HG02571 (cell line): ENCODE data around the gene GRAMD2A.

Experiments
- ATAC-seq: cut with Tn5 transposase; IDR thresholded peaks from one replicate; pipeline ENCODE4 v1.9.1; 2021; ENCODE audit warnings: mild to moderate bottlenecking, moderate library complexity; ENCODE audit not compliant: unreplicated experiment

Gene GRAMD2A

DNA sequence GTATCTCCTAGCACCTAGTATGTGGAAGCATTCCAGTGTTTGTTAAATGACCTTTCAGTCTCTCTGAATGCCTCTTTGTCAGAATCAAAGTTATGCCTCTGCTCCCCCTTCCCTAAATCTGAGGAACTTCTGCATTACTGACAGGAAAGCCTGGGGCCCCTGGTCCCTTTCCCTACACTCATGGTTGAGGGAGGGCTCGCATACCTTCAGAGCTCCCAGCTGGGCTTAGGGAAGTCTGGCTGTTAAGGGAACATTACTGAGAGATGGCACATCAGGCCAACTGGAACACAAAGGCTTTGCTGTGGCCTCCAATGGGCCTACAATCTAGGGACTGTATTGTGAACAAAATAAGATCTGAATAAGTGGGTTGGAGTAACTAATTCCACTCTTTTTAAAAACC lies 23.1 kb upstream of the GRAMD2A start:
- no peak for ATAC-seq

GRCh38 chr15:72217216-72217615 lies 19.6 kb upstream of the GRAMD2A start:
- no peak for ATAC-seq

- no peak for ATAC-seq
These were observed 18.5 kb upstream of the GRAMD2A start for GRCh38 chr15:72216079-72216478.

- no peak for ATAC-seq
These were observed 10.0 kb upstream of the GRAMD2A start for GRCh38 chr15:72207558-72208085.

GRCh38 chr15:72206677-72207000 lies 9.1 kb upstream of the GRAMD2A start:
- no peak for ATAC-seq

- no peak for ATAC-seq
These were observed 8.5 kb upstream of the GRAMD2A start for GRCh38 chr15:72205896-72206676.

GRCh38 chr15:72205273-72205672 lies 7.7 kb upstream of the GRAMD2A start:
- ATAC-seq = no peak

DNA sequence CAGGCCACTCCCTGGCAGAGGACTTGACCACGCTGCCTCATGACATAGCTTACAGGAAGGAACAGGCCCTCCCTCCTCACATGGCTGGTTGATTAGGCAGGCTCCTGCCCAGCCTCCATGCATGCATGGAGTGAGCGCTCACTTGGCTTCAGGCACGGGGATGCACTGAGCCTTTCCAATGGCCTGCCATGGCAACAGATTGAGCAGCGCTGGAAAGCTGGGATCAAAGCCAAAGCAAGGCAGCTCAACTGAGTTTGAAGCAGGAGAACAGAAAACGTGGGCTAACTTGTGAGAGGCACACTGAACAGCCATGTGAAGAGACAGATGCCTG lies 5.9 kb upstream of the GRAMD2A start:
- no peak for ATAC-seq

GRCh38 chr15:72202801-72203506 lies 5.4 kb upstream of the GRAMD2A start:
- no peak for ATAC-seq

DNA sequence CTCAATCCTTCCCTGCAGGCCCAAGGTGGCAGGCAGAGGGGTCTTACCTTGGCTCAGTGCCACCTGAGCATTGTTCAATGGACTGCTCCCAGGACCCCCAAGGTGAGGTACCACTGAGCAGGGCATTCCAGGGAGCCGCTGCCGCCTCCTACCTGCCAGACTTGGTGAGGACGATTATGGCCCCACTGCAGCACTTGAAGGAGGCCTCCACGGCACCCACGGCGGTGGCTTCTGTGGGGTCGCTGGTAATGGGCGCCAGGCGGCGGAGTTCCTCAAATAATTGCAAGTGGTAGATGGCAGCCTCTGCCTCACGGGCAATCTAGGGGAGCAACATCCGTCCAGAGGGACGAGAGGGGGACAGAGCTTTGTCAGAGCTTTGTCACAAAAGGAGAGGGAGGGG lies 4.7 kb upstream of the GRAMD2A start:
- no peak for ATAC-seq

DNA sequence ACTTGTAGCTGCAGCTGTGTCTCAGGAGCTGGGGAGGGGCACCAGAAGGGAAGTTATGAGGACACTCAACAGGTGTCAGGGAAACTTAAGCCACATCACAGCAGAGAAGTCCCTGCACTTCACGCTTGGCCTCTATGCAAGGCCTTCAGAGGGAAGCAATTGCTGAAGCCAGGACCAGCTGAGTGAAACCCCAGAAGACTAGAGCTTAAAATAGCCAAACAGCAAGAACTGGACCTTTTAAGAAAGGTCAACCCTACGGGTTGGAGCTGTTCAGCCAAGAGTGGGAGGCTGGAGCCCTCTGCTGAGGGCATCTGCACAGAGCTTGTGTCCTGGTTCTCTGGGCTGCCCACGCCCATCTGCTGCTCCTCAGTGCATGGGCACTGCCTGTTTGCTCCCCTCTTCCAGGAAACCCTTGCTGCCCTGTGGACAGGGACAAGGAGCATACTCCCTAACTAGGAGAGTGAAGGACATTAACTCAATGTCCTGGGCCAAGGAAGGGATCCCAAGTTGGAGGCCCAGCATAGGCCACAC lies 3.9 kb upstream of the GRAMD2A start:
- ATAC-seq = no peak

GRCh38 chr15:72200395-72201237 lies 3.0 kb upstream of the GRAMD2A start:
- no peak for ATAC-seq

GRCh38 chr15:72199721-72200212 lies 2.2 kb upstream of the GRAMD2A start:
- ATAC-seq = peak; percentile 41

- ATAC-seq = no peak
These were observed 1.6 kb upstream of the GRAMD2A start for GRCh38 chr15:72199205-72199515.

DNA sequence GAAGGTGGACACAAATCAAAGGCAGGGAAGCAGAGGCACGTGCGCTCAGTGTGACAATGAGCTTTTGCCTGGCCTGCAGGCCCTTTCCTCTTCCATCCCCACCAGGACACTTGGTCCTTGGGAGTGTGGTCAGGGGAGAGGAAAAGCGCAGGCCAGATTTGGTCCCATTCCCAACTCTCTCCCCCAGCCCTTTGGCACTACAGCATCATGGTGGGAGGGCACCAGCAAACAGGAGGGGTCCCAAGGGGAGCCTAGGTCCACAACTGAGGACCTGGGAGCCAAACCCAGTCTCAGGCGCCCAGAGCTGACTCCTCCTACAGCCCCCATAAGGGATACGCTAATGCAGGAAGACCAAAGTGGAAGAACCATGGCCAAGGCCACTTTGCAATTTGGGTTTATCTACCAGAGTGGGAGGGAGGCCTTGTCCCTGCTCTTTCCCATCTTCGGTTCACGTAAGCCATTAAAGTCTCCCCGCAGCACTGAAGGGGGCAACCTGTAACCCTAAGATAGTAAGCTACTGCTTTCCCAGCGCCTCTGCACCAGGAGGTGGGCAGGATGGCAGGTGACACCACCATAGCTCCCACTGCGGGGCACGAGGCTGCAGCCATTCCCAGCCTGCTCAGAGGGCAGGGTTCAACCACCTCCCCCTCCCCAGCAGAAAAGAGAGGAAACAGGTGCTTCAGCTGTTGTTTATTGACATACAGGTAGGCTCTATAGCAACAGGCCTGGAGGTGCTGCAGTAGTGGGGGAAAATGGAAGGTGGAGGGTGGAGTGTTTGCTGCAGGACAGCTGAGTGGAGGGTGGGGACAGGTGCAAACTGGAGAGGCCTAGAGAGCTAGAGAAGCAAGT lies 993 bp upstream of the GRAMD2A start:
- ATAC-seq = no peak

- ATAC-seq = no peak
These were observed 537 bp downstream of the GRAMD2A start for GRCh38 chr15:72197041-72197459.

DNA sequence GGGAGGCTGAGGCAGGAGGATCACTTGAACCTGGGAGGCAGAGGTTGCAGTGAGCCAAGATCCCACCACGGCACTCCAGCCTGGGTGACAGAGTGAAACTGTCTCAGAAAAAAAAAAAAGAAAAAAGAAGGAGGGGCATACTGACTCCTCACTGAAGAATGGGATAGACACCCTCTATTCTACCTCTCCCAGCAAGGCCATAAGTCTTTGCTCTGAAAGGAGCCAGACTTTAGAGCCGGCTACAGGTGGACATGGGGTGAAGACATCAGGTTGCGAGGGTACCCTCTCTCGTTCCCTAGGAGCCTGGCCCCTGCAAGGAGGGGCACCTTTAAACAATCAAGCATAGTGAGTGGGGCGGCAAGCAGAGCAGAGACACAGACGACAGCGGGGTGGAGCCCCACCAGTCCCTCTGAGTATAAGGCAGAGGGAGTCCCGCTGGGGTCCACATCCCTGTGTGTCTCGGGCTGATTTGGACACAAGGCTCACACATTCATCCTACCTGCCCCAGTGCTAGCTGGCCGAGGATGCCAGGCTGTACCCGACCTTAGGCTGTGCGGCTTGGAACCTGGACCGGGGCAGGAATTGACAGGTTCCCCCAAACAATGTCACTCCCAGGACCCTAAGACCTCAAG lies 1.1 kb downstream of the GRAMD2A start:
- no peak for ATAC-seq

- no peak for ATAC-seq
These were observed 2.5 kb downstream of the GRAMD2A start for GRCh38 chr15:72195101-72195511.

GRCh38 chr15:72193836-72194396 lies 3.7 kb downstream of the GRAMD2A start:
- no peak for ATAC-seq

GRCh38 chr15:72192416-72192815 lies 5.2 kb downstream of the GRAMD2A start:
- ATAC-seq = no peak
